Parathyroid adenoma (tissue), 2 donors: ENCODE measurements around the gene PHLDB1.
"Not testable (repeated sequence)": the region's sequence is repeated elsewhere in the genome, so short reads cannot be mapped to it uniquely, and the experiment has no call there.

Experiments
- H2AFZ ChIP-seq: fragments of 300-600 bp; sonication (generic); one replicate; pipeline ENCODE4 v1.7.0; 2017; ENCODE audit warnings: antibody characterized with exemption, mild to moderate bottlenecking
- H3K27ac ChIP-seq: fragments of 300-600 bp; sonication (generic); one replicate; pipeline ENCODE4 v1.7.0; 2017
- H3K27me3 ChIP-seq: fragments of 300-600 bp; sonication (generic); one replicate; pipeline ENCODE4 v1.7.0; 2017; ENCODE audit warnings: low read length; ENCODE audit not compliant: control insufficient read depth, insufficient read depth
- H3K36me3 ChIP-seq: fragments of 300-600 bp; sonication (generic); one replicate; pipeline ENCODE4 v1.7.0; 2017; ENCODE audit warnings: low read length; ENCODE audit not compliant: control insufficient read depth, insufficient read depth
- H3K4me1 ChIP-seq: fragments of 300-600 bp; sonication (generic); one replicate; pipeline ENCODE4 v1.7.0; 2017; ENCODE audit warnings: control low read depth
- H3K4me2 ChIP-seq: fragments of 300-600 bp; sonication (generic); one replicate; pipeline ENCODE4 v1.7.0; 2017; ENCODE audit warnings: low read length
- H3K4me3 ChIP-seq: fragments of 300-600 bp; sonication (generic); one replicate; pipeline ENCODE4 v1.7.0; 2017; ENCODE audit warnings: low read depth, low read length
- H3K79me2 ChIP-seq: fragments of 300-600 bp; sonication (generic); one replicate; pipeline ENCODE4 v1.7.0; 2017; ENCODE audit warnings: control low read depth
- H3K9ac ChIP-seq: fragments of 300-600 bp; sonication (generic); one replicate; pipeline ENCODE4 v1.7.0; 2017; ENCODE audit warnings: mild to moderate bottlenecking
- H3K9me3 ChIP-seq: fragments of 300-600 bp; sonication (generic); one replicate; pipeline ENCODE4 v1.7.0; 2017; ENCODE audit warnings: low read length; ENCODE audit not compliant: control insufficient read depth
- CTCF ChIP-seq: fragments of 300-600 bp; sonication (generic); IDR thresholded peaks from one replicate; pipeline ENCODE4 v1.7.0; 2017; ENCODE audit warnings: antibody characterized with exemption, mild to moderate bottlenecking
- donor health status: primary hyperparathyroidism.

PHLDB1 gene

GRCh38 chr11:118671254-118671653 is 63.8 kb downstream of the PHLDB1 start:
- H3K79me2 ChIP-seq, result no peaks in the 10 kb centered on the region
- TF ChIP-seq CTCF, result no peak
- H3K4me1 ChIP-seq, result peaks cover 2% of the 10 kb centered on the region
- no peak overlapping the region for H3K4me2 ChIP-seq
- H3K27me3 ChIP-seq, result no peaks in the 10 kb centered on the region
- H3K9me3 ChIP-seq, result no peaks in the 10 kb centered on the region
- H3K27ac ChIP-seq, result no peak overlapping the region
- no peaks in the 10 kb centered on the region for H3K36me3 ChIP-seq
- no peak overlapping the region for H3K4me3 ChIP-seq
- H3K9ac ChIP-seq, result no peak overlapping the region
- no peak overlapping the region for H2AFZ ChIP-seq

DNA sequence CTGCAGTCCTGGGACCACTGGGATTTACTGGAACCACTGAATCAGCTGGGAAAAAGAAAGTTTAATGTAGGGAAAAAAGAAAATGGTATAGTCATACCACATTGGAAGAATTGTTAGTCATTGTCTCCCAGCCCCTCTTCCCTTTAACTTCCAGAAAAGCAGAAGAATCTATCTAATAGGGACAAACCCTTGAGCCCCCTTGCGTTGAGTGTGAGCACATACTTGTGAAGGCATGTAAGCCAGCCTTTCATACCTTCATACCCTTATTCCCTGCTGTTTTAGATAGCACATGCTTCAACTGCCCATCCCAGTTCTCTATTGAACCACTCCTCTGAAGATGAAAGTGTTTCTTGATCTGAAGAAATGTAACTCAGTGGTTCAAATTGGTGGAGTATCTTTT is 65.4 kb downstream of the PHLDB1 start:
- Histone ChIP-seq H3K27me3 (no peaks in the 10 kb centered on the region), H3K4me3 (no peak overlapping the region), H3K27ac (no peak overlapping the region), H3K4me1 (no peaks in the 10 kb centered on the region), H3K9me3 (no peaks in the 10 kb centered on the region), H2AFZ (no peak overlapping the region), H3K9ac (no peak overlapping the region), H3K36me3 (no peaks in the 10 kb centered on the region), H3K79me2 (no peaks in the 10 kb centered on the region), H3K4me2 (no peak overlapping the region)
- no peak for TF ChIP-seq CTCF

DNA sequence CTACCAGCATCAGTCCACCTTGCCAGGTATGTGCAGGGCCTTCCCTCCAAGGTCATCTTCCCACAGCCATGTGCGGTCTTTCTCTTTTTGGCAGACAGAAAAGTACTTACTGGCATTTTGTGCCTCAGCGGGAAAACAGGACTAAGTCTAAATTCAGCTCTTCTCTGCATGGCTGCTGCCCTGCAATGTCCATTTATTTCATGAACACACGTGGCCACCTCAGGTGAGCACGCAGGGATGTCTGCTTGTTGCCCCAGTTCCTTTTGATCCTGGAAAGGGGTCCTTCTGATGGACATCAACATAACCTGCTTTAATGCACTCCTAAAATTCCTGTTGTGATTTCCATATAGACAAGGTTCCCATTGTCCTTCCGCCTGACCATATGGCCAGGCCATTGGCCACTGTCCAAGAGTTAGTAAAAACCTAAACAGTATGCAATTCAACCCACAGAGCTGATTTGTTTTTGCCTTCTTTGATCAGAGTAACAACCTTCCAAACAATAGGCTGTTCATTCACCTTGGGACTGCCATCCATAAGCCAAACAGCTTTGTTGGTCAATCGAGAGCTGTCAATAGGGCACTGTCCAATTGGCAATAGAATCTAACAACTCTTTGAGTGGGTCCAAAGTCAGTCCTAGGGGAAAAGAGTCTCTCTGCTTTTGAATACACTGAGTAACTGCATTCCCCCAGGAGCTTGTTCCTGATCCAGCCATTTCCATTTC is 66.1 kb downstream of the PHLDB1 start:
- Histone ChIP-seq H3K36me3 (no peaks in the 10 kb centered on the region), H3K27me3 (no peaks in the 10 kb centered on the region), H3K4me2 (no peak overlapping the region), H3K9ac (no peak overlapping the region), H3K4me1 (no peaks in the 10 kb centered on the region), H2AFZ (no peak overlapping the region), H3K27ac (no peak overlapping the region), H3K4me3 (no peak overlapping the region), H3K79me2 (no peaks in the 10 kb centered on the region), H3K9me3 (no peaks in the 10 kb centered on the region)
- no peak for TF ChIP-seq CTCF

DNA sequence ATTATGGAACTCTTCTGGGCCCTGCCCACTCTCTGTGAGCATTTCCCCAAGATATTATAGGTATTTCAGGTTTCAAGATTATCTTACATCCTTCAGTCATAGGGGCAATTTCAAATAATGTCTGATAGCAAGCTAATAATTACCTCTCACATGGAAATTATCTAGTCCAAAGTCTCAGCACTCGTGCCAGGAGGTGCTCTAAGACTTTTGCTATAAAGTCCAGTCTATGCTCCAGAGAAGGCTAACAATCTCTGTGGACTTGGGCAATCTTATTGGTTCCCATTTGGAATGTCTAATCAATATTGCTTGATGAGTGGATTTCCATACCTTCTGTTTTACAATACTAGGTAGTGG is 66.6 kb downstream of the PHLDB1 start:
- H3K4me1 ChIP-seq, result no peaks in the 10 kb centered on the region
- H3K4me2 ChIP-seq, result no peak overlapping the region
- H3K9ac ChIP-seq, result no peak overlapping the region
- H3K4me3 ChIP-seq, result no peak overlapping the region
- H2AFZ ChIP-seq, result no peak overlapping the region
- no peaks in the 10 kb centered on the region for H3K79me2 ChIP-seq
- H3K27me3 ChIP-seq, result no peaks in the 10 kb centered on the region
- no peaks in the 10 kb centered on the region for H3K9me3 ChIP-seq
- no peak overlapping the region for H3K27ac ChIP-seq
- no peak for TF ChIP-seq CTCF
- no peaks in the 10 kb centered on the region for H3K36me3 ChIP-seq

- Histone ChIP-seq H3K4me3 (no peak overlapping the region), H3K4me1 (no peaks in the 10 kb centered on the region)
Measured at GRCh38 chr11:118677977-118678376, 70.6 kb downstream of the PHLDB1 start.

DNA sequence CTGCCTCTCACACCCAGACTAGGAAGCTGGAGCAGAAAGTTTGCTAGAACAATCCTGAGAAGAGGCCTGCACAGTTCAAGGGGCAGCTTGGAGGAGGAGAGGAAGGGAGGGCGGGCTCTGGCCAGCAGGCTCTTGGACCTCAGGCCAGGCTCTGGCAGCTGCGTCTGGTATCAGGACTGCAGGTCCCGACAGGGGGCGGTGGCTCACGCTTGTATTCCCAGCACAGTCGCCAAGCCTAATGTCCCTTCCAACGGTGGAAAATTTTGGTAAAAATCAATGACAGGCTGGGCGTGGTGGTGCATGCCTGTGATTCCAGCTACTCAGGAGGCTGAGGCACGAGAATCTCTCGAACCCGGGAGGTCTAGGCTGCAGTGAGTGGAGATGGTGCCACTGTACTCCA is 71.5 kb downstream of the PHLDB1 start:
- not testable (repeated sequence) for H2AFZ ChIP-seq, H3K9ac ChIP-seq, H3K27ac ChIP-seq

More at GRCh38 chr11:118677977-118678376, 70.6 kb downstream of the PHLDB1 start:
- Histone ChIP-seq H3K36me3 (no peaks in the 10 kb centered on the region), H3K4me2 (no peak overlapping the region), H2AFZ (no peak overlapping the region), H3K9ac (no peak overlapping the region), H3K27ac (no peak overlapping the region), H3K79me2 (no peaks in the 10 kb centered on the region), H3K27me3 (no peaks in the 10 kb centered on the region), H3K9me3 (no peaks in the 10 kb centered on the region)
- no peak for TF ChIP-seq CTCF

More for the DNA sequence above, 71.5 kb downstream of the PHLDB1 start:
- not testable (repeated sequence) for H3K79me2 ChIP-seq, H3K4me2 ChIP-seq, H3K4me3 ChIP-seq, H3K9me3 ChIP-seq, H3K36me3 ChIP-seq, H3K4me1 ChIP-seq, H3K27me3 ChIP-seq
